NB4 (cell line): ENCODE data around the gene GOLGA2.

Experiments used
- CTCF ChIP-seq: IDR thresholded peaks from one replicate; pipeline ENCODE4 v1.5.1; 2012; ENCODE audit warnings: low read depth, low read length
- POLR2A ChIP-seq: IDR thresholded peaks from 2 replicates; pipeline ENCODE4 v1.6.1; 2011; ENCODE audit warnings: mild to moderate bottlenecking; ENCODE audit not compliant: insufficient read length; ENCODE audit errors: extremely low read depth

- no peak for TF ChIP-seq CTCF
- no peak for TF ChIP-seq POLR2A
Measured at GRCh38 chr9:128304136-128304970, 28.5 kb upstream of the GOLGA2 start.
